ENCODE data around the gene PLVAP.

DNA sequence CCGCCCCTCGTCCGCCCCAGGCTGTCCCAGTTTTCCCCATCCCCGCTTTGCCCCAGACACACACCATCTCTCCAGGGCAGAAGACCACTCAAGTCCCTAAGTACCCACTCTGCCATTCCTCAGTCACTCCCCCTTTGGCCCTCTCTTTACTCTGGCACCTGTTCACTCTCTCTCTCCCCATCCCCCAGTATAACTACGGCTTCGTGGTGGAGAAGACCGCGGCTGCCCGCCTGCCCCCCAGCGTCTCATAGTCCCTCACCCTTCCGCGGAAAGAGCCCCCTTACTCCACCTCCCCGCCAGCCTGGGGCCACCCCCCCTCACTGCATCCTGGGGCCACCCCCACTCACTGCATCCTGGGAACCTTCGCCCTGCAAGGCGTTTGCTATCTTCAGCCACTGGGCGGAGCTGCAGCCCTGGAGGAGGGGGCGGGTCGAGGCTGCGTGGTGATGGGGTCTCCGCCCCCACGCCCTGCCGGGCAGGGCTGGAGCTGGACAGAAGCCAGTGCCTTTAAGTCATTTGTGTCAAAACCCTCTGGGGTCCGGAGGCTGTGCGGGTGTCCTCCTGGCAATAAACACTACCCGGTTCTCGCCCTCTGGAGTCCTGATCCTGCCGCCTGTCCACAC, 47.7 kb upstream of the PLVAP start:
- TF ChIP-seq, protein P1, sequence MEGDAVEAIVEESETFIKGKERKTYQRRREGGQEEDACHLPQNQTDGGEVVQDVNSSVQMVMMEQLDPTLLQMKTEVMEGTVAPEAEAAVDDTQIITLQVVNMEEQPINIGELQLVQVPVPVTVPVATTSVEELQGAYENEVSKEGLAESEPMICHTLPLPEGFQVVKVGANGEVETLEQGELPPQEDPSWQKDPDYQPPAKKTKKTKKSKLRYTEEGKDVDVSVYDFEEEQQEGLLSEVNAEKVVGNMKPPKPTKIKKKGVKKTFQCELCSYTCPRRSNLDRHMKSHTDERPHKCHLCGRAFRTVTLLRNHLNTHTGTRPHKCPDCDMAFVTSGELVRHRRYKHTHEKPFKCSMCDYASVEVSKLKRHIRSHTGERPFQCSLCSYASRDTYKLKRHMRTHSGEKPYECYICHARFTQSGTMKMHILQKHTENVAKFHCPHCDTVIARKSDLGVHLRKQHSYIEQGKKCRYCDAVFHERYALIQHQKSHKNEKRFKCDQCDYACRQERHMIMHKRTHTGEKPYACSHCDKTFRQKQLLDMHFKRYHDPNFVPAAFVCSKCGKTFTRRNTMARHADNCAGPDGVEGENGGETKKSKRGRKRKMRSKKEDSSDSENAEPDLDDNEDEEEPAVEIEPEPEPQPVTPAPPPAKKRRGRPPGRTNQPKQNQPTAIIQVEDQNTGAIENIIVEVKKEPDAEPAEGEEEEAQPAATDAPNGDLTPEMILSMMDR (IDR thresholded peaks at IDR 0.05; ENCODE audit: insufficient read depth, low read depth, low read length), result peak; percentile 16
- no peak for TF ChIP-seq EZH2 (IDR thresholded peaks at IDR 0.05; ENCODE audit: insufficient read depth, low read length)
